GM15510 (cell line): Measurements from ENCODE around the gene MTCL3.

Source experiments
- POLR2A ChIP-seq: IDR thresholded peaks from 3 replicates; pipeline ENCODE4 v1.6.1; 2011; ENCODE audit warnings: borderline replicate concordance; ENCODE audit not compliant: insufficient read length; ENCODE audit errors: extremely low read depth

The MTCL3 gene

DNA sequence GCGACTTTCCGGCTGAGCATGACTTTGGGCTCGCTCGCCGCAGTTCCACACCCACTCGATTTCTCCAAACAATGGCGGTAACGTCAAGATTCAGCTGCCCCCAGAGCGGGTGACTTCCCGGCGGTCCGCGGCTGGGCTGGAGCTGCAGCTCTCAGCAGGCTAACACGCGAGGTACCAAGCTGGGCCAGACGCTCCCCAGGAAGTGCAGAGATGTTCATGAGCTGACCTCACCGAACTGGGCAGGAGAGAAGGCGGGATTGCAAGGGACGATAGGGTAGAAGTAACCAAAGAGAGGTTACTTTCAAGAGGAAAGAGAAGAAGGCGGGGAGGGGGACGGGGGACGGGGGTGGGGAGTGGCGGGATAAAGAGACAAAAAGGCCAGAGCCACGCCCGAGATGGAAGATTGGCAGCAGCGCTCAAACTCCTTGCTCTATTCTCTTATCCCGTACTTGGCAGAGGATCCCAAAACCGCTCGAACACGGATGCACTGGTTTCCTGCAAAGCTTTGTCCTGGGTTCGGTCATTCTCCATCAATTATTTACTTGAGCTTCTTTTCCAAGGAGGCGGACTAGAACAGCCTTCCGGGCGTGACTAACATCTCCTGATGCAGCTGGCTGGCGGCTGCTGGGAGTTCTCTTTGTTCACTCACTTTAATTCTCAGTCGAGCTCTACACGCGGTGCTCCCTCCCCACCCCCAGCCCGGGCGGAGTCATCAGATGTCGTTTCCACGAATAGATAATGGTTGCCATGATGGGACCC, at the start of gene MTCL3:
Gene MTCL3, minus strand, starts transcription at position 626 of the 759 bp plus-strand sequence.
- TF ChIP-seq POLR2A: no peak

DNA sequence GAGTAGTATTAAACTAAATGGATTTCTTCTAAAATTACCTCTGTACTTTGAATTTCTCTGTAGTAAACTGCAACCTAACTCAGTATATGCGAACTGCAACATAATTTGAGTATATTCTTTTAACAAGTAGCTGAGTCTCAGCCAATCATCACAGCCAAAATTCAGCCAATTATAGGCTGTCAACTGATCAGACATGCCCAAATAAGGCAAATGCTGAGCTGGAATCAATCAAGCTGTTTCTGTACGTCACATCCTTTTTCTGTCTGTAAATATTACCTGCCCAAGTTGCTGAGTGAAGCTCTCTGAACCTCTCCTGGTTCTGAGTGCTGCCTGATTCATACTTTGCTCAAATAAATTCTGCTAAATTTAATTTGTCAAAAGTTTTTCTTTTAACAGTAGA, 48.3 kb upstream of the MTCL3 start:
- no peak for TF ChIP-seq POLR2A

- no peak for TF ChIP-seq POLR2A
These were observed 47.5 kb upstream of the MTCL3 start for GRCh38 chr6:127566651-127567050.

- no peak for TF ChIP-seq POLR2A
These were observed 47.0 kb upstream of the MTCL3 start for GRCh38 chr6:127566119-127566518.

DNA sequence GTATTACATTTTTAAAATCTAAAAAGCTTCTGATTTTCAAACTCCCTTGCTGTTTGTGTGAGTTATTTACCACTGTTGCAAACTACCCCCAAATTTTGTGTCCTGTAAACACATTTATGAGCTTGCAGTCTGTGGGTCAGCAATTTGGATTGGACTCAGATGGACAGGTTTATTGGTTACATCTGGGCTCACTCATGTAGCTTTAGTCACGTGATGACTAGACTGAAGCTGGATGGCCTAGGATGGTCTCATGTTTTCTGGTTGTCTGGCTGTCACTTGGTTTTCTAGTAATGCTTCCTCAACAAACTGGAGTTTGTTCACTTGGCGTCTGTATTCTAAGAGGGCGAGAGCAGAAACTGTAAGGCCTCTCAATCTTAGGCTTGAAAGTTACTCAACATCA, 45.6 kb upstream of the MTCL3 start:
- TF ChIP-seq POLR2A: no peak

DNA sequence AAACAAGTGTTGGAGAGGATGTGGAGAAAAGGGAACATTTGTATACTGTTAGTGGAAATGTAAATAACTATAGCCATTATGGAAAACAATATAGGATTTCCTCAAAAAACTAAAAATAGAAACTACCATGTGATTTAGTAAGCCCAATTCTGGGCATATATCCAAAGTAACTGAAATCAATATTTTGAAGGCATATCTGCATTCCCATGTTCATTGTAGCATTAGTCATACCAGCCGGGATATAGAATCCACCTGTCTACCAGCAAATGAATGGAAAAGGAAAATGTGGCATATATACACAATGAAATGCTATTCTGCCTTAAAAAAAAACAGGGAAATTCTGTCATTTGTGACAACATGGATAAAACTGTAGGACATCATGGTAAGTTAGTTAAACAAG, 42.5 kb upstream of the MTCL3 start:
- TF ChIP-seq POLR2A: no peak

DNA sequence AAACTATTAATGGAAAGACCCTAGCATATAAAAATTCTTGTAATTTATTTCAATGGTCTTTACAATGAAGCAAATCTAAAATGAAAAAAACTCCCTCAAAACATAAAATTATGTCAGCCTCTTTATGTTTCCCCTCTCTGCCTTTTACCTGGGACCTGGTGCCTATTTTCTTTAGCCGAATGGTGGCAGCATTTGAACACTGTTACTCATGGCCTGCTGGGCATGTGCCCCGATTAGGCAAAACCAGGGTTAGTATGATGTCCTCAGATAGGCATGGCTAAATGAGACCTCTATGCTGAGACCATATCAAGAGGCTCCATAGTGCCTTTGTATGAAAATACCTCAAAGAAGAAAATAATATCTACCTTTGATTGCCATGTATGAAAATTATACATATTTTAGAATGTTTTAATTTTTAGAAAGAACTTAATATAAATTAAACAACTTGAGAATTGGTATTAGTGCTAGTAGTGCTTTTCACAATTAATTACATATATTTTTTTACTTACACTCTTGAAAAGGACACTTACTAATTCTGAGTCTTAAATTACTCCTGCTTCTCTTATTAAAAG, 35.4 kb upstream of the MTCL3 start:
- TF ChIP-seq POLR2A: no peak

DNA sequence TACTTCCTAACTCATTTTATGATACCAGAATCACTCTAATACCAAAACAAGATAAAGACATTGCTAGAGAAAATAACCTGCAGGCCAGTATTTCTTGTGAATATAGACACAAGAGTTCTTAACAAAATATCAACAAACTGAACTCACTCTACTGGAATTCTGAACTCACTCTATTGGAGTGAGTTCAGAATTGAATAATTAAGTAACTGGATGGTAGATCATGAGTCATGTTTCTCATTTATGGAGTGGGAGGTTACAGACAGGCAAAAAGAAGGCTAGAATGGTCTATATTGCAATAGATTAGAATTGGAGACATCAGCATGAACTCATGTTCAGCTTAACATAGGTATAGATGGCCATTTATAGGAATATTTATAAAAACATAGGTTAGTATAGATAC, 31.3 kb upstream of the MTCL3 start:
- no peak for TF ChIP-seq POLR2A

- no peak for TF ChIP-seq POLR2A
These were observed 28.9 kb upstream of the MTCL3 start for GRCh38 chr6:127547904-127548649.

- no peak for TF ChIP-seq POLR2A
These were observed 28.1 kb upstream of the MTCL3 start for GRCh38 chr6:127547215-127547614.

GRCh38 chr6:127539272-127539671, 20.1 kb upstream of the MTCL3 start:
- no peak for TF ChIP-seq POLR2A

GRCh38 chr6:127538750-127539264, 19.7 kb upstream of the MTCL3 start:
- no peak for TF ChIP-seq POLR2A

GRCh38 chr6:127533736-127534135, 14.6 kb upstream of the MTCL3 start:
- TF ChIP-seq POLR2A: no peak

- no peak for TF ChIP-seq POLR2A
These were observed 13.9 kb upstream of the MTCL3 start for GRCh38 chr6:127533011-127533410.

- no peak for TF ChIP-seq POLR2A
These were observed 3.6 kb upstream of the MTCL3 start for GRCh38 chr6:127522714-127523113.
